NCI-H1092 (cell line): ENCODE results near the gene ISOC2.

Experiments used
- DNase-seq: peaks from one replicate; lab custom pipeline; 2025; lab: John Stamatoyannopoulos, UW

The ISOC2 gene

DNA sequence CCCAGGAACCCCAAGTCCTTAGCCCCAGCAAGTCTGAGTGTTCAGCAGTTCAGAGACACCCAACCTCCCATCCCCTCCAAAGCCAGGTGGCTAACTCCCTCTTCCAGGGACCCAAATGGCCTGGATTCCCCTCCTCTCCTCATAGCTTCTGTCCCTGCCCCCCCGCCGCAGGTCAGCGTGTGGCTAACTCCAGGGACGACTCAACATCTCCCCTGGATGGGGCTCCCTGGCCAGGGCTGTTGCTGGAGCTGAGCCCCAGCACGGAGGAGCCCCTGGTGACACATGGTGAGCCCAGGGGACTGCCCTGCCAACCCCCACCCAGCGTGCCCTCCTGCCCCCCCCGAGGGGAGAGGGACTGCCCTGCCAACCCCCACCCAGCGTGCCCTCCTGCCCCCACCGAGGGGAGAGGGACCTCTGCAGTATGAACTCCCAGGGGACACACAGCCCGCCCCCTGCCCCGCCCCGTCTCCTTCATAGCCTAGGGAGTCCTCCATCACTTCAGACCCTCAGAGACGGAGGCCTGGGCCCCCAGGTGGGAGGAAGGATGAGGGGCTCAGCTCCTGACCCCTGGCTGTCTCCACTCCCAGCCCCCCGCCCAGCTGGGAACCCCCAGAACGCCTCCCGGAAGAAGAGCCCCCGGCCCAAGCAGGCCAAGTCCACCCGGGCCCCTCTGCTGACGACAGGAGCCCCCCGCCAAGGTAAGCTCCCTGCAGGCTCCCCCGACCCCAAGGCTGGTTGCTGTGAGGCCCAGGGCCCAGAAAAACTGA lies 28.5 kb upstream of the ISOC2 start:
- DNase-seq: no peak

DNA sequence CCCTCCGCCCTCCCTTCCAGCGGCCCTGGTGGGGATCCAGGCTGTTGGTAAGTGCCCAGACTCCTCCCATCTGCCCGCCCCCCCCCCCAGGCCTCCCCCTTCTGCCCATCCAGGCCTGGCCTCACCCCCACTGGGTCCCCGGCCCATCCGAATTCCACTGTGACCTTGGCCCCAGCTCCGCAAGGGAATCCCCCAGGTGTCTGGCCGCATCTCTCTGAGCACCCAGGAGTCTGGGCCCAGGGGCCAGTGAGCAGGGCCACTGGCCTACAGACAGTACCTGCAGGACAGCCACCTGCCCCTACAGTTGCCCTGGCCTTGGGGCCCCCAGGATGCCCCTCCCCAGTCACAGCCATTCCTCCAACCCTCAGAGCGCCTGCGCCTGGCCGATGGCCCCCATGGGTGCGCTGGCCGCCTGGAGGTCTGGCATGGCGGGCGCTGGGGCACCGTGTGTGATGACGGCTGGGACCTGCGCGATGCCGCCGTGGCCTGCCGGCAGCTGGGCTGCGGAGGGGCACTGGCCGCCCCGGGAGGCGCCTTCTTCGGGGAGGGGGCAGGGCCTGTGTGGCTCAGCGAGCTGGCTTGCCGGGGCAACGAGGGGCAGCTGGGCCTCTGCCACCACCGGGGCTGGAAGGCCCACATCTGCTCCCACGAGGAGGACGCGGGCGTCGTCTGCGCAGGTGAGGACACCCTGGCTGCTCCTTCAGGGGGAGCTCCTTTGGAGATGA lies 27.7 kb upstream of the ISOC2 start:
- DNase-seq: no peak

DNA sequence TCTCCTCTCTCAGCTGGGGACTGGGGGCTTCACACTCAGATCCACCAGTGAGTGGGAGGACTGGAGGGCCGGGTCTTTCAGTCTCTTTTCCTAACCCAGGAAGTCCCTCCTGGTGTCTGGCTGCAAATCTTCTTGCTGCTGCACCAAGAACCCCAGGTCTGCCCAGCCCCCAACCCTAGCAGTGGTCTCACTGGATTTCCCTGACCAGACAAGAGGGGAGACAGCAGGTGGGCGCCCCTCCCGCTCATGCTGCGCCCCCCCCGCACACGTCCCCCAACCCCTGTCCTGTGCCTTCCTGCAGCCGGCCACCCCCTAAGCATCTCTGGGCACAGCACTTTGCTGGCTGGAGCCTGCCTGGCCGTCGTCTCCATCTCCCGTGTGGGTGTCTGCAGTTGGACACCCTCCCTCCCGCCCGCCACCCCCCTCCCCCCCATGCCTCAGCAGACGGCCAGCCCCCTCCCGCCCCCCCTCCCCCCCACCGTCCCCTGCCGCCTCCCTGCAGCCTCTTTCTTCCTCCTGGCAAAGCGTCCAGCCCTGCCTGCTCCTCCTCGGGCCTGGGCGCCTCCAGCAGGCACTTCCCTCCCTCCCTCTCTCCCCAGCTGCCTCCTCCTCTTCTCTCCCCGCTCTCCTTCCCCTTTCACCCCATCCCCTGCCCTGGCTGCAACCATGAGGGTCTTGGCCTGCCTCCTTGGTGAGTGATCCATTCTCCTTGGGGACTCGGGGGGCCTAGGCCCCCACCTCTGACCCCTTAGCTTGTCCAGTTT lies 26.7 kb upstream of the ISOC2 start, which contains the start of gene SSC5D:
SSC5D (plus strand) TSS at position 513 of the 764 bp plus-strand sequence; CDS start at position 667, 154 bp downstream.
- DNase-seq: no peak

DNA sequence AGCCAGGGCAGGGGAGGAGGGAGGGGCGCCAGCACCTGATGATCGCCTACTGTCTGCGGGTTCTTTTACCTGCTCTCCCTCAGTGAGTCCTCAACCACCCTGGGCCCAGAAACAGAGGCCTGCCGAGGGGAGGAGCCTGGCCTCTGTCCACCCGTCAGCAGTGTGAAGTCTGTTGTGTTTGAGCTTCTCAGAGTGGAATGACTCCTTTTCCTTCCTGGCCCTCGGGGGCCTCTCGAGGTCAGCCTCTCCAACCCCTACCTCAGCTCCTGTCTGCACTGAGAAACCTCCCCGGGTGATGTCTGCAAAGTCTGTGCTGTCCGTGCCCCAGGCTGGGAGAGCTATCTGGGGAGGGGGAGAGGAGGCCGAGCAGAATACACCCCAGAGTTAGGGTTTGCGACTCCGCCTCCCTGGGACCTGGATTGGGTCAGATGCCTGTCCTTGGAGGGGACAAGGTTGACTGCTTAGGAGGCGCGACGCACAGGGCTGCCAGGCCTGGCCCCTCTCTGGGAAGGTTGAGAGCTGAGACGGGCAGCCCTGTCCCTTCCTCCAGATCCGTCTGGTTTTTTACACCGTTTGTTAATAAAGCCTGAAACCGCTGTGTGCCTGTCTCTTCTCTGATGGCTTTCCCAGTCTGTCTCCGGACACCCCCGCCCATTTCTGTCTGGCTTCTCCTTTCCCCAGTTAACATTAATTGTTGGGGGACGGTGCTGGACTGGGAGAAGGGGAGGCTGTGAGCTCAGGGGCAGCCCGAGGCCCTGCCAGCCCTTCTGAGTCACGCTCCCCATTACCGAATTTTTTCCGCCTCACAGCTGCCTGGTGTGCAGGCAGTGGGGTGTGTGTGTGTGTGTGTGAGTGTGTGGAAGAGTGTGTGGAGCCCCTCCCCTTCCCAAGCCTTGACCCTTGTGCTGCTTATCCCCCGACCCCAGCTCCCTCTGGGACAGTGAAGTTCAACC lies 25.8 kb upstream of the ISOC2 start:
- DNase-seq: no peak

GRCh38 chr19:55486043-55486970 lies 24.9 kb upstream of the ISOC2 start:
- DNase-seq: no peak

- DNase-seq: no peak
These were observed 24.1 kb upstream of the ISOC2 start for GRCh38 chr19:55485439-55486011.

GRCh38 chr19:55484593-55485438 lies 23.4 kb upstream of the ISOC2 start, which contains the start of gene NAT14:
TSS of gene NAT14 (plus strand) at chr19:55485188. CDS start at chr19:55485709, 521 bp downstream.
- peak; percentile 40 for DNase-seq

DNA sequence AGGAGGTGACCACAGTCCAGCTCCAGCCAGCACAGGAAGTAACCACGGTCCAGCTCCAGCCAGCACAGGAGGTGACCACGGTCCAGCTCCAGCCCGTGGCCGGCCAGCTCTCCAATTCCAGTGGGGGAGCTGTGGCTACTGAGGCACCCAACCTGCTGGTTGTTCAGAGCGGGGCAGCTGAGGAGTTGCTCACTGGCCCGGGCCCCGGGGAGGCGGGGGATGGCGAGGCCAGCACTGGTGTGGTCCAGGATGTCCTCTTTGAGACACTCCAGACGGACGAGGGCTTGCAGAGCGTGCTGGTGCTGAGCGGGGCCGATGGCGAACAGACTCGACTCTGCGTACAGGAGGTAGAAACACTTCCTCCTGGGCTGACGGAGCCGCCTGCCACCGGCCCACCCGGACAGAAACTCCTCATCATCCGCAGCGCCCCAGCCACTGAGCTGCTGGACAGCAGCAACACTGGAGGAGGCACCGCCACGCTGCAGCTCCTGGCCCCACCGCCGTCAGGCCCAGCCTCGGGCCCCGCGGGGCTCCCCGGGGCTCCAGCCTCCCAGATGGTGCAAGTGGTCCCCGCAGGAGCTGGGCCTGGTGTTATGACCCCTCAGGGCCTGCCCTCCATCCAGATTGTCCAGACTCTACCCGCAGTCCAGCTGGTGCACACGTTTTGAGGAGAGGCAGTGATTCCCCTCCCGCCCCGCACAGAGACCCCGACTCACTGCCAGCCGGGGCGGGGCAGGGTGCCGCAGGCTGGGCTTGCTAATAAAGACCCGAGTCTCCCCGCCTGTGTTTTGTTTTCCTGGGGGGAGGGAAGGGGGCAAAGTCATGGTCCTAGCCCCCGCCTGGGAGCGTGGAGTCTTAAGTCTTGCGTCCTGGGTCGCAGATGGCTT lies 22.5 kb upstream of the ISOC2 start:
- no peak for DNase-seq

DNA sequence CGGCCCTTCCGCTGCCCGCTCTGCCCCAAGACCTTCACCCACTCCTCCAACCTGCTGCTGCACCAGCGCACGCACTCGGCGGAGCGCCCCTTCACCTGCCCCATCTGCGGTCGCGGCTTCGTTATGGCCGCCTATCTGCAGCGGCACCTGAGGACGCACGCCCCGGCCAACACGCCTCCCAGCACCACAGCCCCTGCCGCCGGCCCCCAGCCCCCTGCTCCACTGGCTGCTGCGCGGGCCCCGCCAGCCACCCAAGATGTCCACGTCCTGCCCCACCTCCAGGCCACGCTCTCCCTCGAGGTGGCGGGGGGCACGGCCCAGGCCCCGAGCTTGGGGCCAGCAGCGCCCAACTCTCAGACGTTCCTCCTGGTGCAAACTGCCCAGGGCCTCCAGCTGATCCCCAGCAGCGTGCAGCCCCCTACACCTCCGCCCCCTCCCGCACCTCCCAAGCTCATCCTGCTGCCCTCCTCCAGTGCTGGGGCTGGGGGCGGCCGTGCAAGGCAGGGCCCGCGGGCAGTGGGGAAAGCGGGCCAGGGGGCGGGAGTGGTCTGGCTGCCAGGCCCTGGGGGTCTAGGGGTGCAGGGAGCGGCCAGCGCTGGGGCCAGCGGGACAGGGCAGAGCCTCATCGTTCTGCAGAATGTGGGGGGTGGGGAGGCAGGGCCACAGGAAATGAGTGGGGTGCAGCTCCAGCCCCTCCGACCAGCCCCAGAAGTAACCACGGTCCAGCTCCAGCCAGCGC lies 21.7 kb upstream of the ISOC2 start:
- DNase-seq: no peak

- DNase-seq: no peak
These were observed 20.9 kb upstream of the ISOC2 start for GRCh38 chr19:55482156-55482961.

- no peak for DNase-seq
These were observed 20.3 kb upstream of the ISOC2 start for GRCh38 chr19:55481794-55482155.

DNA sequence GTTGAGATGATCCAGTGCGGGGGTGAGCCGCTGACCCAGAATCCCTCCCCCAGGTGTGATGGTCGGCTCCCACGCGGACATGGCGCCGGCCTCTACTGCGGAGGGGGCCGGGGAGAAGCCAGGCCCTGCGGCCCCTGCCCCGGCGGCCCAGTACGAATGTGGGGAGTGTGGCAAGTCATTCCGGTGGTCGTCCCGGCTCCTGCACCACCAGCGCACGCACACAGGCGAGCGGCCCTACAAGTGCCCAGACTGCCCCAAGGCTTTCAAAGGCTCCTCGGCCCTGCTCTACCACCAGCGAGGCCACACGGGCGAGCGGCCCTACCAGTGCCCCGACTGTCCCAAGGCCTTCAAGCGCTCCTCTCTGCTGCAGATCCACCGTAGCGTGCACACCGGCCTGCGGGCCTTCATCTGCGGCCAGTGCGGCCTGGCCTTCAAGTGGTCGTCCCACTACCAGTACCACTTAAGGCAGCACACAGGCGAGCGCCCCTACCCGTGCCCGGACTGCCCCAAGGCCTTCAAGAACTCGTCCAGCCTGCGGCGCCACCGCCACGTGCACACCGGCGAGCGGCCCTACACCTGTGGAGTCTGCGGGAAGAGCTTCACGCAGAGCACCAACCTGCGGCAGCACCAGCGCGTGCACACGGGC lies 19.8 kb upstream of the ISOC2 start:
- no peak for DNase-seq

DNA sequence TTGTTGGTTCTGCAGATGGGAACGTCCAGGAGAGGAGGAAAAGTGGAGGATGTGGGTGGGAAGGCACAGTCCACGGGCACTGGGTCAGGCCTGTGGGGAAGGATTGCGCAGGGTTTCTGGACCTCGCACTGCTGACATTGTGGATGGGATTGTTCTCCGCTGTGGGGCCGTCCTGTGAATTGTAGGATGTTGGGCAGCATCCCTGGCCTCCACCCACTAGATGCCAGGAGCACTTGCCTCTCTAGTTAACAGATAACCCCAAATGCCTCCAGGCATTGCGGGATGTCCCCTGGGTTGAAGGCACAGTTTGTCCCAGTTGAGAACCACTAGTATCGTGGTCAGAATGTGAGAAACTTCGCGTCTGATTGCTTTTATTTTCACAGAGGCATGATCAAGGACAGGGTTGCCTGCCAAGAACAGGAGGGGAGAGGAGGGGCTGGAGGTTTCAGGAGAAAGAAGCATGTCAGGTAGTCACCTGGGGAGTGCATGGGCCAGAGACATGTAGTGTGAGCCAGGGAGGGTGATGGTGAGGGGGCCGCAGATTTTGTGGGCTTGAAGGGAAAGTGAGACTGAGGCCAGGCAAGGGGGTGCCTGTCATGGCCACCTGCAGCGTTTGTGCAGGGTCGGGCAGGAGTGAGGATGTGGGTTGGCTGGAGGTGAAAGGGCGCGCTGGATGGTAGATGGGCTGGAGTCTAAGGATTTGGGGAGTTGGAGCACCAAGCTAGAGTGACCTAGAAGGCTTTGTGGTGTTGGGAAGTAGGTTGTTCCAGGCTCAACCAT lies 18.2 kb upstream of the ISOC2 start:
- no peak for DNase-seq

GRCh38 chr19:55479045-55479444 lies 17.6 kb upstream of the ISOC2 start:
- DNase-seq: no peak

DNA sequence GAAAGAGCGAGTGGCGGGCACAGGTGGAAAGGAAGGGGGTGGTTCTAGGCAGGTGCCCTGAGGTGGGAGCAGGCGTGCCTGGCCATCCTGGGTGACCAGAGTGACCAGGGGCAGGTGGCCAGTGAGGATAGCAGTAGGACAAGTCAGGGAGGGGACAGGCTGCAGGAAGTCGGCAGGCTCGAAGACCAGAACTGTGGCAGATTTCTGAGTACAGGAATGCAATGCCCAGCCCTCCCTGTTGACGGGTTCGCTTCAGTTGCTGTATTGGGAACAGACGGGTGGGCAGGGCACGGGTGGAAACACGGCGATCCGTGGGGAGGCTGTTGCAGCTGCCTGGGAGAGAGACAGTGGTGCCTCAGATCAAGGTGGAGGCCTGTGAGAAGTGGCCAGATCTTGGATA lies 16.9 kb upstream of the ISOC2 start:
- no peak for DNase-seq
